ENCODE results near the gene HDAC1. TPM values are rescaled to one million over a fixed set of nuclear protein-coding genes. Genes with fewer than 3 reads are reported as not detected.
A peak's percentile ranks its signal among the peaks of the same experiment; 100 is the strongest.

HDAC1 gene
- total and polyA plus RNA-seq, 2 of the 13 experiments (the other 11 are each of a cell fraction or from before 2014, with no cell fraction given) = 93.5 to 189 TPM

- TF ChIP-seq CTCF (CRISPR knock-in tag; IDR thresholded peaks at IDR 0.05) (0 out of 2 replicates have a peak, but pooled peaks have one; percentile 9), ARHGAP35 (CRISPR knock-in tag; IDR thresholded peaks at IDR 0.05; ENCODE audit: borderline replicate concordance) (no peak), RBM39 (IDR thresholded peaks at IDR 0.05; ENCODE audit: low read depth, low read length, poor library complexity, severe bottlenecking) (no peak), KLF6 (CRISPR knock-in tag; IDR thresholded peaks at IDR 0.05) (no peak), PAXIP1 (CRISPR knock-in tag; conservative IDR thresholded peaks at IDR 0.05) (0 out of 2 replicates have a peak, but pooled peaks have one; percentile 10), SOX13 (IDR thresholded peaks at IDR 0.05) (no peak), SOX13 (CRISPR knock-in tag; conservative IDR thresholded peaks at IDR 0.05 in 1 of 2, IDR thresholded peaks at IDR 0.05 in 1 of 2) (no peak), ZBTB7B (CRISPR knock-in tag; IDR thresholded peaks at IDR 0.05) (peak; percentile 74; the same call in 1 of the 2 replicates), RXRA (CRISPR knock-in tag; IDR thresholded peaks at IDR 0.05) (0 out of 2 replicates have a peak, but pooled peaks have one; percentile 4), HDAC1 (CRISPR knock-in tag; IDR thresholded peaks at IDR 0.05) (peak; percentile 1; the same call in 1 of the 2 replicates), SALL1 (CRISPR knock-in tag; IDR thresholded peaks at IDR 0.05) (peak; percentile 25; the same call in 1 of the 2 replicates), CAMTA2 (CRISPR knock-in tag; IDR thresholded peaks at IDR 0.05; ENCODE audit: borderline replicate concordance) (no peak), GLI4 (CRISPR knock-in tag; IDR thresholded peaks at IDR 0.05; ENCODE audit: borderline replicate concordance) (0 out of 2 replicates have a peak, but pooled peaks have one; percentile 38), NR2F1 (CRISPR knock-in tag; IDR thresholded peaks at IDR 0.05) (no peak), ZFX (CRISPR knock-in tag; IDR thresholded peaks at IDR 0.05; ENCODE audit: low read depth) (peak; percentile 31; the same call in 1 of the 2 replicates), NFKB2 (CRISPR knock-in tag; IDR thresholded peaks at IDR 0.05; ENCODE audit: borderline replicate concordance) (peak; percentile 28; the same call in 1 of the 2 replicates), NFATC3 (CRISPR knock-in tag; IDR thresholded peaks at IDR 0.05) (0 out of 2 replicates have a peak, but pooled peaks have one; percentile 5)
- TF ChIP-seq, protein P1, sequence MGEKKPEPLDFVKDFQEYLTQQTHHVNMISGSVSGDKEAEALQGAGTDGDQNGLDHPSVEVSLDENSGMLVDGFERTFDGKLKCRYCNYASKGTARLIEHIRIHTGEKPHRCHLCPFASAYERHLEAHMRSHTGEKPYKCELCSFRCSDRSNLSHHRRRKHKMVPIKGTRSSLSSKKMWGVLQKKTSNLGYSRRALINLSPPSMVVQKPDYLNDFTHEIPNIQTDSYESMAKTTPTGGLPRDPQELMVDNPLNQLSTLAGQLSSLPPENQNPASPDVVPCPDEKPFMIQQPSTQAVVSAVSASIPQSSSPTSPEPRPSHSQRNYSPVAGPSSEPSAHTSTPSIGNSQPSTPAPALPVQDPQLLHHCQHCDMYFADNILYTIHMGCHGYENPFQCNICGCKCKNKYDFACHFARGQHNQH (CRISPR knock-in tag; IDR thresholded peaks at IDR 0.05) = peak; percentile 9; the same call in 1 of the 2 replicates
- TF ChIP-seq, protein P2, sequence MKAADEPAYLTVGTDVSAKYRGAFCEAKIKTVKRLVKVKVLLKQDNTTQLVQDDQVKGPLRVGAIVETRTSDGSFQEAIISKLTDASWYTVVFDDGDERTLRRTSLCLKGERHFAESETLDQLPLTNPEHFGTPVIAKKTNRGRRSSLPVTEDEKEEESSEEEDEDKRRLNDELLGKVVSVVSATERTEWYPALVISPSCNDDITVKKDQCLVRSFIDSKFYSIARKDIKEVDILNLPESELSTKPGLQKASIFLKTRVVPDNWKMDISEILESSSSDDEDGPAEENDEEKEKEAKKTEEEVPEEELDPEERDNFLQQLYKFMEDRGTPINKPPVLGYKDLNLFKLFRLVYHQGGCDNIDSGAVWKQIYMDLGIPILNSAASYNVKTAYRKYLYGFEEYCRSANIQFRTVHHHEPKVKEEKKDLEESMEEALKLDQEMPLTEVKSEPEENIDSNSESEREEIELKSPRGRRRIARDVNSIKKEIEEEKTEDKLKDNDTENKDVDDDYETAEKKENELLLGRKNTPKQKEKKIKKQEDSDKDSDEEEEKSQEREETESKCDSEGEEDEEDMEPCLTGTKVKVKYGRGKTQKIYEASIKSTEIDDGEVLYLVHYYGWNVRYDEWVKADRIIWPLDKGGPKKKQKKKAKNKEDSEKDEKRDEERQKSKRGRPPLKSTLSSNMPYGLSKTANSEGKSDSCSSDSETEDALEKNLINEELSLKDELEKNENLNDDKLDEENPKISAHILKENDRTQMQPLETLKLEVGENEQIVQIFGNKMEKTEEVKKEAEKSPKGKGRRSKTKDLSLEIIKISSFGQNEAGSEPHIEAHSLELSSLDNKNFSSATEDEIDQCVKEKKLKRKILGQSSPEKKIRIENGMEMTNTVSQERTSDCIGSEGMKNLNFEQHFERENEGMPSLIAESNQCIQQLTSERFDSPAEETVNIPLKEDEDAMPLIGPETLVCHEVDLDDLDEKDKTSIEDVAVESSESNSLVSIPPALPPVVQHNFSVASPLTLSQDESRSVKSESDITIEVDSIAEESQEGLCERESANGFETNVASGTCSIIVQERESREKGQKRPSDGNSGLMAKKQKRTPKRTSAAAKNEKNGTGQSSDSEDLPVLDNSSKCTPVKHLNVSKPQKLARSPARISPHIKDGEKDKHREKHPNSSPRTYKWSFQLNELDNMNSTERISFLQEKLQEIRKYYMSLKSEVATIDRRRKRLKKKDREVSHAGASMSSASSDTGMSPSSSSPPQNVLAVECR (CRISPR knock-in tag; IDR thresholded peaks at IDR 0.05; ENCODE audit: borderline replicate concordance) = peak; percentile 21; the same call in 1 of the 2 replicates
These were observed 44.7 kb downstream of the HDAC1 start (continued) for GRCh38 chr1:32336591-32336932.

Measured in HepG2 (cell line).